B cell (primary cell): ENCODE measurements around the gene FAM118A. TPM values are rescaled to one million over a fixed set of nuclear protein-coding genes. Genes with fewer than 3 reads are reported as not detected.
A peak's percentile ranks its signal among the peaks of the same experiment; 100 is the strongest.

Experiments used
- ATAC-seq: fragments of 200-7000 bp; cut with Tn5 transposase; one replicate; pipeline ENCODE4 v1.10.0; 2021; ENCODE audit warnings: low read depth, mild to moderate bottlenecking, moderate number of reproducible peaks, moderate library complexity
- CTCF ChIA-PET: fragments of 350-600 bp; sonication (Branson Sonifier 250); formaldehyde crosslinking; loops from one replicate; lab custom pipeline; 2021; ENCODE audit warnings: antibody characterized with exemption, inconsistent platforms; lab: Charles Lee
- POLR2A ChIA-PET: fragments of 350-600 bp; sonication (Branson Sonifier 250); formaldehyde crosslinking; loops from one replicate; lab custom pipeline; 2021; ENCODE audit warnings: antibody characterized with exemption; lab: Charles Lee
- DNase-seq: peaks from one replicate; pipeline ENCODE4 v3.0.0; 2013
- H2AFZ ChIP-seq: 2 replicates; pipeline ENCODE4 v1.6.1; 2012; ENCODE audit warnings: mild to moderate bottlenecking, low read depth, low read length; ENCODE audit not compliant: insufficient read depth, poor library complexity, severe bottlenecking
- H3K27ac ChIP-seq, 2 donors: 1 replicate in 1 of 2; 2 replicates in 1 of 2; pipeline ENCODE4 v1.5.1; 2012 to 2013; ENCODE audit warnings: low read length in 2 of 2, mild to moderate bottlenecking in 2 of 2, moderate library complexity in 1 of 2
- H3K27me3 ChIP-seq, 4 experiments: fragments of 200-600 bp in 1 of 4; sonication (generic) in 1 of 4; replicated peaks in 1 of 4; 1 replicate in 2 of 4; 2 replicates in 2 of 4; pipeline versions ENCODE4 v1.6.1 to v1.7.0; 2013 to 2016; ENCODE audit warnings: low read length in 3 of 4, mild to moderate bottlenecking in 2 of 4, mixed read lengths in 1 of 4, moderate library complexity in 1 of 4; ENCODE audit not compliant: insufficient read depth in 4 of 4, control insufficient read depth in 3 of 4; ENCODE audit errors: control extremely low read depth in 1 of 4
- H3K36me3 ChIP-seq, 2 experiments: replicated peaks in 1 of 2; 1 replicate in 1 of 2; 2 replicates in 1 of 2; pipeline versions ENCODE4 v1.6.1 to v1.7.1; 2013; ENCODE audit warnings: low read length in 1 of 2; ENCODE audit not compliant: insufficient read depth in 2 of 2, control insufficient read depth in 1 of 2; ENCODE audit errors: control extremely low read depth in 1 of 2, extremely low read depth in 1 of 2
- H3K4me1 ChIP-seq, 2 donors: fragments of 200-600 bp in 1 of 2; sonication (generic) in 1 of 2; 1 replicate in 1 of 2; 2 replicates in 1 of 2; pipeline versions ENCODE4 v1.5.1 to v1.6.1; 2013 to 2017; ENCODE audit warnings: low read length in 2 of 2; ENCODE audit not compliant: control insufficient read depth in 2 of 2, insufficient read depth in 2 of 2
- H3K4me2 ChIP-seq: replicated peaks from 2 replicates; pipeline ENCODE3; 2012; ENCODE audit warnings: mild to moderate bottlenecking, low read depth, low read length; ENCODE audit not compliant: poor library complexity, severe bottlenecking
- H3K4me3 ChIP-seq, 5 experiments: fragments of 200-600 bp in 1 of 5; sonication (generic) in 1 of 5; 1 replicate in 3 of 5; 2 replicates in 2 of 5; pipeline versions ENCODE4 v1.5.1 to v1.7.0; 2011 to 2016; ENCODE audit warnings: low read length in 4 of 5, mild to moderate bottlenecking in 4 of 5, low read depth in 2 of 5, control low read depth in 1 of 5, moderate library complexity in 1 of 5; ENCODE audit not compliant: insufficient read depth in 1 of 5; ENCODE audit errors: control extremely low read depth in 1 of 5, extremely low read depth in 1 of 5
- H3K79me2 ChIP-seq: fragments of 200-600 bp; sonication (generic); one replicate; pipeline ENCODE4 v1.6.0; 2016; ENCODE audit warnings: low read length; ENCODE audit not compliant: control insufficient read depth, insufficient read depth
- H3K9ac ChIP-seq: fragments of 200-600 bp; sonication (generic); 2 replicates; pipeline ENCODE4 v1.6.1; 2017; ENCODE audit warnings: mild to moderate bottlenecking, low read length, moderate library complexity
- H3K9me3 ChIP-seq, 3 donors: one replicate each; pipeline versions ENCODE4 v1.6.1 to v1.7.1; 2013; ENCODE audit warnings: low read length in 2 of 3; ENCODE audit not compliant: control insufficient read depth in 2 of 3, insufficient read depth in 1 of 3; ENCODE audit errors: control extremely low read depth in 1 of 3
- H4K20me1 ChIP-seq: 2 replicates; pipeline ENCODE4 v1.6.0; 2012; ENCODE audit warnings: mild to moderate bottlenecking, low read length; ENCODE audit not compliant: insufficient read depth, control insufficient read depth, poor library complexity, severe bottlenecking
- H3K27ac Mint-ChIP-seq: one replicate; pipeline ENCODE4 v1.8.0; 2021; ENCODE audit warnings: mixed read lengths
- H3K27me3 Mint-ChIP-seq: one replicate; pipeline ENCODE4 v1.8.0; 2021; ENCODE audit warnings: mixed read lengths
- H3K4me1 Mint-ChIP-seq: one replicate; pipeline ENCODE4 v1.8.0; 2021; ENCODE audit warnings: mixed read lengths
- H3K4me3 Mint-ChIP-seq: one replicate; pipeline ENCODE4 v1.8.0; 2021; ENCODE audit warnings: mixed read lengths
- H3K9me3 Mint-ChIP-seq: one replicate; pipeline ENCODE4 v1.8.0; 2022; ENCODE audit warnings: mixed read lengths; ENCODE audit not compliant: insufficient read depth
- EZH2 ChIP-seq: IDR thresholded peaks from 2 replicates; pipeline ENCODE4 v1.6.1; 2012; ENCODE audit warnings: borderline replicate concordance, low read depth, mild to moderate bottlenecking, moderate library complexity, low read length; ENCODE audit not compliant: insufficient read depth, poor library complexity, severe bottlenecking
- WGBS: methylation state at CpG from one replicate; pipeline ENCODE4 v1.1.5; 2013; ENCODE audit warnings: missing lambda C conversion rate; ENCODE audit not compliant: insufficient coverage; 5-methylcytosine and 5-hydroxymethylcytosine counted together
- intact Hi-C: fragments of 100-400 bp; cut with micrococcal nuclease; formaldehyde crosslinking; loops from one replicate; pipeline ENCODE4 v1.10.0; 2022
- polyA plus RNA-seq: library from polyadenylated mRNA; depleted of rRNA; stranded (reverse); fragments of >200 nt; gene quantifications from 2 replicates; pipeline ENCODE4 v1.2.3, GENCODE V29; 2012
- total RNA-seq, 2 donors: library from RNA; stranded (reverse); fragments of 120-200 nt in 1 of 2; gene quantifications; 1 replicate in 1 of 2; 2 replicates in 1 of 2; pipeline versions ENCODE4 v1.2.3 to v1.2.4, GENCODE V29; 2013 to 2022
- TF ChIP-seq, protein P1 (sequence below): fragments of 200-600 bp; IDR thresholded peaks from one replicate; pipeline ENCODE4 v1.8.0; 2022; ENCODE audit warnings: antibody characterized with exemption, mild to moderate bottlenecking

FAM118A gene
- total and polyA plus RNA-seq, 2 donors (not counting 1 experiment from before 2014, with no cell fraction given) = 66.5 to 216 TPM

DNA sequence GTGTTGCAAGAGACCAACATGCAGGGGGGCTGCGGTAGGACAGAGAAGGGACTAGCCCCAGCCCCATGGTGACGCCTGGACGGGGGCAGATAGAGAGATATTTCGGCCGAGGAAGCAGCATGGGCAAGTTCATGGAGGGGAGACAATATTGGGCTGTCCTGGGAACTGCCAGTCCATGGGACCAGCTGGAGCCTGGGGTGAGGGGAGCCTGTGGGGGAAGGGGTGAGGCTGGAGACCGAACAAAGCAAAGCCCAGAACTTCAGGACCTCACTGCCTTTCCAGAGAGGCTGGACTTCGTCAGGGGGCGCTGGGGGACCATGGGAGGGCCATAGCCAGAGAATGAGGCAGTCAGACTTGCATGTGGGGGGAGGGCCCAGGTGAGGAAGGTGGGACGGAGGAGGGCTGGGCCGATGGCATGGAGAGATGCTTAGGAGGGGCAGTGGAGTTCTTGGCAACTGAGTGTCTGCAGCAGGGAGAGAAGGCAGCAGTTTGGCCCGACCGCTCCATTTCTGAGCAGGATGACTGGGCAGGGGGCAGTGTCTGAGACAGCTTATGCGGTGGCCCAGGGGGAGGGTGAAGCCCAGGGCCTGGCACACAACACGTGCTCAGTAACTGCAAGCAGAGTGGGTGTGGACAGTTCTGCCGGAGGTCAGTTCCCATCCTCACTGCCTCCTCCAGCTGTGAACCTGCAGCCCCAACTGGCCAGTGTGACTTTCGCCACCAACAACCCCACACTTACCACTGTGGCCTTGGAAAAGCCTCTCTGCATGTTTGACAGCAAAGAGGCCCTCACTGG, 24.3 kb upstream of the FAM118A start:
- no peaks in the 10 kb centered on the region for H3K79me2 ChIP-seq
- Mint-ChIP-seq H3K27me3 (no peaks in the 10 kb centered on the region), H3K4me1 (peaks cover 36% of the 10 kb centered on the region), H3K4me3 (peak overlapping the region; percentile 55), H3K27ac (peak overlapping the region; percentile 53), H3K9me3 (no peaks in the 10 kb centered on the region)
- peaks cover 37 to 62% of the 10 kb centered on the region in 2 donors for H3K4me1 ChIP-seq
- H3K36me3 ChIP-seq = no peaks in the 10 kb centered on the region
- H3K9me3 ChIP-seq = peaks cover 0 to 9% (median 0%) of the 10 kb centered on the region in 3 donors
- H4K20me1 ChIP-seq = no peaks in the 10 kb centered on the region
- H3K4me2 ChIP-seq = peak overlapping the region; percentile 75
- CTCF ChIA-PET = interaction anchor here (1.4 kb wide), 1 partner anchor 14 kb away, joined by 3 read pairs; no protein-coding TSS in a partner anchor
- H3K4me3 ChIP-seq = peak overlapping the region in 2 of 5 experiments; percentile 31 to 45
- intact Hi-C loops = loop anchor here (2.0 kb wide), 1 partner anchor 33 kb away; no protein-coding TSS in a partner anchor
- POLR2A ChIA-PET = interaction anchor here (1.4 to 1.5 kb wide), 2 partner anchors 11 to 15 kb away, joined by 3 to 5 read pairs; no protein-coding TSS in a partner anchor
- no peak overlapping the region for H3K27ac ChIP-seq
- 88% methylated on average over 15 of the region's 16 CpGs for WGBS
- H3K9ac ChIP-seq = peak overlapping the region; percentile 53
- no peaks in the 10 kb centered on the region for H3K27me3 ChIP-seq
- H2AFZ ChIP-seq = peak overlapping the region; percentile 62
- no peak for DNase-seq
- TF ChIP-seq, protein P1, sequence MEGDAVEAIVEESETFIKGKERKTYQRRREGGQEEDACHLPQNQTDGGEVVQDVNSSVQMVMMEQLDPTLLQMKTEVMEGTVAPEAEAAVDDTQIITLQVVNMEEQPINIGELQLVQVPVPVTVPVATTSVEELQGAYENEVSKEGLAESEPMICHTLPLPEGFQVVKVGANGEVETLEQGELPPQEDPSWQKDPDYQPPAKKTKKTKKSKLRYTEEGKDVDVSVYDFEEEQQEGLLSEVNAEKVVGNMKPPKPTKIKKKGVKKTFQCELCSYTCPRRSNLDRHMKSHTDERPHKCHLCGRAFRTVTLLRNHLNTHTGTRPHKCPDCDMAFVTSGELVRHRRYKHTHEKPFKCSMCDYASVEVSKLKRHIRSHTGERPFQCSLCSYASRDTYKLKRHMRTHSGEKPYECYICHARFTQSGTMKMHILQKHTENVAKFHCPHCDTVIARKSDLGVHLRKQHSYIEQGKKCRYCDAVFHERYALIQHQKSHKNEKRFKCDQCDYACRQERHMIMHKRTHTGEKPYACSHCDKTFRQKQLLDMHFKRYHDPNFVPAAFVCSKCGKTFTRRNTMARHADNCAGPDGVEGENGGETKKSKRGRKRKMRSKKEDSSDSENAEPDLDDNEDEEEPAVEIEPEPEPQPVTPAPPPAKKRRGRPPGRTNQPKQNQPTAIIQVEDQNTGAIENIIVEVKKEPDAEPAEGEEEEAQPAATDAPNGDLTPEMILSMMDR = no peak
- TF ChIP-seq EZH2 = no peak
- ATAC-seq = no peak
